ENCODE data around the gene ITGA8. TPM values are rescaled to one million over a fixed set of nuclear protein-coding genes. Genes with fewer than 3 reads are reported as not detected.
"Not testable (repeated sequence)": the region's sequence is repeated elsewhere in the genome, so short reads cannot be mapped to it uniquely, and the experiment has no call there.

The ITGA8 gene
- polyA plus RNA-seq, 4 donors = 43.1 to 51.2 (median 49.5) TPM

DNA sequence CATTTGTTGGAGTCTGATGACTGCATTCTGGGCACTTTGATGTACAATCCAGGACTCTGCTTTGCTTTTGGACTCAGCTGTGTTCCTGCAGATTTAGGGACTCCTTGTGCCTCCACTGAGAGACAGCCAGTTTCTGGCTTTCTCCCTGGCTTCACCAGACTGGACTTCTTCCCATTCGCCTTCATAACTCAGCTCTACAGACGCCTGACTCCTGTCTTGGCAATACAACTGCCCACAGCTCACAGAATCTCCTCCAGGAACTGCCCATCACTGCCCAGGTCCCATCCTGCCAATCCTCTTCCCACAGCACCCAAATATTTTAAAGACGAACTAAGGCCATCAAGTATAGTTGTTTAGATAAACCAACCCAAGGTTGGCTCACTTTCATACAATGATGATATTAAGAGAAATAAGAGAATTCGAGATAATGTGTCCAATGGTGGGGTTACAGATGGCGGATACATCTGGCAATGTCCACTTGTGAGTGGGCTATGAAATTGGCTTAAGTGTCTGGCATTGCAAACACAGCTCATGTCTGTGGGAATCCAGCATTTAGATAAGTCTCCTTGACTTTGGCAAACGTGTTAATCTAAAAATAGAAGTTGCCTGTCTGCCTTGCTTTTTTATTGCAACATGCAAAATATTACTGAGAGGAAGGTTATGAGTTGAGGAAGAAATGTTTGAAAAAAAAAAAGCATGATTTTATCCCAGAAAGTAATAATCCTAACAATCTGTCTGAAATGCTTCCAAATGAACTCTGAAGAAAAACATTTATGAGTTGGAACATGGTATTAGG lies 95.1 kb downstream of the ITGA8 start:
- DNase-seq (ENCODE audit: low read depth in 4 of 4, low spot score in 3 of 4) = no peak

- DNase-seq (ENCODE audit: low read depth in 4 of 4, low spot score in 3 of 4) = no peak
Measured at GRCh38 chr10:15620836-15621515, 98.7 kb downstream of the ITGA8 start.

DNA sequence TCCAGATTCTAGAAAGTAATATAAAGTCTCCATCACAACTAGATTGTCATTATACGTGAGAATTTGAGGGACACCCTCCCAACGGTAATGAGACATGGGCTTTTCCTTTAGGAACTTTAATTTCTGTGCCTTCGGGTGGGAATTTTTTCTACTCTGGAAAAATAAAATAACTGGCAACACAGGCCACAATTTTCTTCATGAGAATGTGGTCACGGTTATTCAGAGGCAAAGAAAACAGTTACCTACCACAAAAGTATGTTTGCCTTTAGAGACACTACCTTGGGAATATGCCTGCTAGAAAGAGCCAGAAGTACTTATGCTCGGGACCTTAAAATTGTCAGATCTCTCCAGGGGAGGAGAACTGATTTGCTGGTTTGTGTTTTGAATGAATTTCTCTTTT lies 99.4 kb downstream of the ITGA8 start:
- no peak for DNase-seq (ENCODE audit: low read depth in 4 of 4, low spot score in 3 of 4)

- no peak for DNase-seq (ENCODE audit: low read depth in 4 of 4, low spot score in 3 of 4)
Measured at GRCh38 chr10:15609246-15609645, 110.5 kb downstream of the ITGA8 start.

DNA sequence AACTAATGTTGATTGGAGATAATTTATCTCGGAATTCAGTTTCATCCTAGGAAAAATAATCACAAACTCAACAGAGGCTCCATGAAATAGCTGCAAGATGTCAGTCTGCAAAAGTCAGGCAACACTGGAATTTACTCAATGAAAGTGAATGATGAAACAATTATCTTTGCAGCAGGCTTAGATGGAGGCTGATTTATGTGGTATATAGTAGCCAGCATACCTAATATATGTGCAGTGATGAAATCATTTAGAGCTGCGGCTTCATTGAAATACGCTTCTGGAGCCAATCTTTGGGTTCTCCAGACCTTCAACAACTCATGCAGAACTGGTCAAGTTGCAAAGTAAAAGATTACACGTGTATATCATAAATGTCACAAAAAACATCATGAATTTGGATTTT lies 113.3 kb downstream of the ITGA8 start:
- no peak for DNase-seq (ENCODE audit: low read depth in 4 of 4, low spot score in 3 of 4)

DNA sequence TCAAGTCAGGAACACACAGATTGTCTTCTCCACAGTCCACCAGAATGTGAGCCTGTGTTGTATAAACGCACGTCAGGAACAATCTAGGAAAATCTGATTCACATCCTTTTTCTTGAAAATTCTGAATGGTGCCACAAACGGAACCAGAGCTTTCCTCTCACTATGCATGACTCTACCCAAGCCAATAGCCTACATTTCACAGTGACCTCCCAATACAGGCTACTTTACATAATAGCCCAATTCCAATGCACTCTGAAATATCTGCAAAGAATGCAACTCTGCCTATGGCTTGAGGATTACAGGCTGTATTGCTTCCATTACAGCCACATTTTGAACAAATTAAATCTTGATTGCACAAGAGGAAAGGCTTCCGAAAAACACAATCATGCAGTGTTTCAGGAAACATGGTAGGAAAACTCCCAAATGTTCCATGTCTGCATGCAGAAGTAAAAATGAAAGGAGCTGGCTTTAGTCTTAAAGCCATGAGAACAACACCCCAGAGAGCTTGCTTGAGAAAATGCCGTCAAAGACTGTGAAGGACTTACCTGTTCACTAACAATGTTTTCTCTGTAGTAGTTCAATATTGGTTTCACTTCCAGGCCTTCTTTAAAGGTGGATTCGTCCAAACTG lies 113.9 kb downstream of the ITGA8 start:
- DNase-seq (ENCODE audit: low read depth in 4 of 4, low spot score in 3 of 4) = no peak

DNA sequence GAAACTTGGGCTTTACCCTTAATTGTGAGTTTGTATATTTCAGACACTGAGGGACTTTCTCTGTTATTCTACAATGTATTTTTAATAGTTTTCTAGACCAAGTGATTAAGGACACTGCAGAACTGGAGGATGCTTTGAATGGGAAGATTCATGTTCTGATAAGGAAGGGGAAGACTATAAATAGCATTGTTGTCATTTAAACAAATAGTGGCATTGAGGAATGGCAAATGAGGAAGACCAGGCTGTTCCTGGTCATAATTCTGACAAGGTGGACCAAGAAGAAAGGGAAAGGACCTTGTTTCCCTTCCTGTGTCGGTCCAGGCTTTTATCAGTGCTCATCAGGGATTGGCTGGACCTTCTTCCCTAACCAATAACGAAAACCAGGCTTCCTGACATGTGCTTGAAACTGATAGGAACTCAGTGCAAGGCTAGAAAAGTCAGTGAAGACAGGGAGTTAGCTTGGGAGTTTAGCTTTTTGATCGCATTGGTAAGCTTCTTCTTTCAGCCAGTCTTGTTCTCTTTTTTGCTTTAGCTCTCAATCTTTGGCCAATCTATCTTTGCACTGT lies 116.2 kb downstream of the ITGA8 start:
- no peak for DNase-seq (ENCODE audit: low read depth in 4 of 4, low spot score in 3 of 4)

- no peak for DNase-seq (ENCODE audit: low read depth in 4 of 4, low spot score in 3 of 4)
Measured at GRCh38 chr10:15601819-15602218, 117.9 kb downstream of the ITGA8 start.

DNA sequence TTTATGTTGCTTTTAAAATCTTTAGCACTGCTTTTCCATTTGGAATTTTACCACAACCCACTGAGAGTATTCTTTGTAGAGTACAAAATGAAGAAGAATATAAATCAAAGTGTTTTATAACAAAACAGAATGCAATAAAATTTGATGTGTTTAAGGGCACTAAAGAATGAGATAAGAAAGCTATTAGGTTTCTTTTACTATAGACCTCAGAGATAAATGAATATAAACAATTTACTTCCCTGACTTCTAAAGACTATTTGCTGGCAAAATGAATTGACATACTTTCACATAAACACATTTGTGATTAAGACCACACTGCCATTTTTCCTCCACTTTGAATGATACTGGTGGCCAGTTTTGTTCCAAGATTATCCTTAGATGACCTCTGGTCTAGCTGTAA lies 124.5 kb downstream of the ITGA8 start:
- DNase-seq (ENCODE audit: low read depth in 4 of 4, low spot score in 3 of 4) = no peak

- DNase-seq (ENCODE audit: low read depth in 4 of 4, low spot score in 3 of 4) = no peak
Measured at GRCh38 chr10:15591937-15592336, 127.8 kb downstream of the ITGA8 start.

- no peak for DNase-seq (ENCODE audit: low read depth in 4 of 4, low spot score in 3 of 4)
Measured at GRCh38 chr10:15591431-15591830, 128.3 kb downstream of the ITGA8 start.

- DNase-seq (ENCODE audit: low read depth in 4 of 4, low spot score in 3 of 4) = no peak
Measured at GRCh38 chr10:15588635-15589508, 130.8 kb downstream of the ITGA8 start.

GRCh38 chr10:15588151-15588550 lies 131.6 kb downstream of the ITGA8 start:
- DNase-seq (ENCODE audit: low read depth in 4 of 4, low spot score in 3 of 4) = no peak

DNA sequence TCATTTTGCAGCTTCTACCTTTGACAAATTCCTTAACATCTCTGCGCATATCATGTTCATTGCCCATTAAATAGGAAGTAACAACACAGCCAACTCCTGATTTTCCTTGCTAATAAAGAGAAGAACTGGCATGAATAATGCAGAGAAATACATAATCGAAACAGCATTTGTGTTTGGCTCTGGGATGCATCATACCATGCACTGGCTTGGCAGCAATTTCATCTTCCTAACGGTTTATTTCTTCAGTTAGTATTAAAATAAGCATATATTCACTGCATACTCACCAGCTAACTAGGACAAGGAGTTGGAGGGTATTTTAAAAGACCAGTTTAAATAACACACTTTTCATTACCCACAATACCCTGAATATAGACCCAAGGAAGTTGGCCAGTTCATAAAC lies 132.5 kb downstream of the ITGA8 start:
- no peak for DNase-seq (ENCODE audit: low read depth in 4 of 4, low spot score in 3 of 4)

- peak in 2 of 4 donors; percentile 31 to 44 for DNase-seq (ENCODE audit: low read depth in 4 of 4, low spot score in 3 of 4)
Measured at GRCh38 chr10:15585303-15585715, 134.4 kb downstream of the ITGA8 start.

DNA sequence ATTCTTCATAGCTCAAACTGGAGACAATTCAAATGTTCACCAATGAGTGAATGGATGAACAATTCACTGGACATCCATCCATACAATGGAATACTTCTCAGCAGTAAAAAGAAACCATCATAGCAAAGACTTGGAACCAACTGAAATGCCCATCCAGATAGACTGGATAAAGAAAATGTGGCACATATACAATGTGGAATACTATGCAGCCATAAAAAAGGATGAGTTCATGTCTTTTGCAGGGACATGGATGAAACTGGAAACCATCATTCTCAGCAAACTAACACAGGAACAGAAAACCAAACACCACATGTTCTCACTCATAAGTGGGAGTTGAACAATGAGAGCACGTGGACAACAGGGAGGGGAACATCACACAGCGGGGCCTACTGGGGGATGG lies 136.8 kb downstream of the ITGA8 start:
- not testable (repeated sequence) for DNase-seq (ENCODE audit: low read depth in 4 of 4, low spot score in 3 of 4)

GRCh38 chr10:15579605-15580004 lies 140.1 kb downstream of the ITGA8 start:
- DNase-seq (ENCODE audit: low read depth in 4 of 4, low spot score in 3 of 4) = no peak

DNA sequence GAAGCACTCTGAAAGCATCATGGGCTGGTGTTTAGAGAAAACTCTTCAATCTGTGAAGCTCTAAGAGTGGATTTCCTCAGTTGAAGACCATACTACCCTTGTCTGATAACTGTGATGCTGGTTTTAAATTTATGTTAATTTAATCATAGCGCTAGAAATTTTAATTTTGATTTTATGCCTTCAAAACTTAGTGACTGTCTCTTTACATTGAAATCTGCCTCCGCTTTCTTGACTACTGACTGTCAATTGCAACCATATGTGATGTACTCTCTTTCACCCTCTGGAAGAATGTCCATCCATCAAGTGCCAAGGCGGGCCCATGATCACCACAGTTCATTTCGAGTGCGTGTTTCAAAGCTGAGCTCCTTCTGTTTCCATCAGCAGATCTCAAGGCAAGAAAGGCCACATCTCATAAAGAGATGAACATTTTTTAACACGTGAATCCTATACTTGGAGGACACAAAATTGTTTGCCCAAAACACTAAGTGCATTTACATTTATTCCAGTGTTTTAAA lies 147.1 kb downstream of the ITGA8 start:
- DNase-seq (ENCODE audit: low read depth in 4 of 4, low spot score in 3 of 4) = no peak

DNA sequence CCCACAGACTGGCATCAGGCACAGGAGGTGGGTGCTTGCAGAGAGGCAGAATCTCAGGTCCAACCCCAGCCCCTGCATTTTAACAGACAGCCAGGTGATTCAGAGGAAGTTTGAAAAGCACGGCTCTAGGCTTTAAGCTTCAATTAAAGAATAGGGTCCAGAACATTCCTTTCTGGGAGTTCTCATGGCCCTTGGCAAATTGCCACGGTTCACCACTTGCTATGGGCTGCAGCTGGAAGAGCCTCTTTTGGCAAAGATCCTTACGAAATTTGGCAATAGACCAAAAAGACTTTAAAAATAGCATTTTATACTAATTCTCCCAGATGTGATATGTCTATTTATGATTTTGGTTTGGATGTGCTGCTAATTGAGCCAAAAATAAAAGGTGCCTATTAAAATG lies 148.1 kb downstream of the ITGA8 start:
- peak in 3 of 4 donors; percentile 28 to 39 (median 37) for DNase-seq (ENCODE audit: low read depth in 4 of 4, low spot score in 3 of 4)

- DNase-seq (ENCODE audit: low read depth in 4 of 4, low spot score in 3 of 4) = no peak
Measured at GRCh38 chr10:15570738-15571339, 148.9 kb downstream of the ITGA8 start.

Data from right renal pelvis (tissue), 4 donors.